ENCODE data around the gene KRT33A.
"Not testable (repeated sequence)": the region's sequence is repeated elsewhere in the genome, so short reads cannot be mapped to it uniquely, and the experiment has no call there.

KRT33A gene

GRCh38 chr17:41383690-41384089 lies 33.1 kb upstream of the KRT33A start:
- no peak for TF ChIP-seq CTCF (IDR thresholded peaks at IDR 0.05; ENCODE audit: control extremely low read depth, extremely low read depth, low read depth, missing control alignments)
- DNase-seq (ENCODE audit: extremely low spot score) = no peak
- ChIA-PET POLR2A (no interaction called here), CTCF (interaction anchor here (1.2 kb wide), 1 partner anchor 9 kb away, joined by 3 read pairs; no protein-coding TSS in a partner anchor)

- DNase-seq (ENCODE audit: extremely low spot score) = no peak
- ChIA-PET CTCF (no interaction called here), POLR2A (no interaction called here)
- no peak for TF ChIP-seq CTCF (IDR thresholded peaks at IDR 0.05; ENCODE audit: control extremely low read depth, extremely low read depth, low read depth, missing control alignments)
Measured at GRCh38 chr17:41382394-41382793, 31.8 kb upstream of the KRT33A start.

DNA sequence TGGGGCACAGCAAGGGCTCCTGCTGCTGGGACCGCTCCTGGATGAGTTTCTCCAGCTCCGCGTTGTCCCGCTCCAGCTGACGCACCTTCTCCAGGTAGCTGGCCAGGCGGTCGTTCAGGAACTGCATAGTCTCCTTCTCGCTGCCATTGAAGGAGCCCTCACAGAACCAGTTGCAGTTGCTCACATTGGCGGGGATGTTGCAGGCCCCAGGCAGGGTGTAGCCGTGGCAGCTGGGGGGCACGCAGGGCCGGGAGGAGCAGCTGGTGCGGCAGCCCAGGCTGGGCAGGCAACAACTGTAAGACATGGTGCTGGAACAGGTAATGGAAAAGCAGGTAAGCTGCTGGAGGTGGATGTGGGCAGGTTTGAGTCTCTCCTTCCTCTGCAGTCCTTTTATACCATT lies 31.3 kb upstream of the KRT33A start, which contains the start of gene KRT34:
Gene KRT34, minus strand, starts transcription at position 364 of the 400 bp plus-strand sequence. Its CDS starts 60 bp downstream, at position 304.
- CTCF ChIA-PET; DNase-seq (ENCODE audit: extremely low spot score): not testable (repeated sequence)

GRCh38 chr17:41380091-41380490 lies 29.5 kb upstream of the KRT33A start:
- CTCF ChIA-PET; DNase-seq (ENCODE audit: extremely low spot score); POLR2A ChIA-PET: not testable (repeated sequence)

More for the DNA sequence above, 31.3 kb upstream of the KRT33A start, which contains the start of gene KRT34:
- POLR2A ChIA-PET = not testable (repeated sequence)

DNA sequence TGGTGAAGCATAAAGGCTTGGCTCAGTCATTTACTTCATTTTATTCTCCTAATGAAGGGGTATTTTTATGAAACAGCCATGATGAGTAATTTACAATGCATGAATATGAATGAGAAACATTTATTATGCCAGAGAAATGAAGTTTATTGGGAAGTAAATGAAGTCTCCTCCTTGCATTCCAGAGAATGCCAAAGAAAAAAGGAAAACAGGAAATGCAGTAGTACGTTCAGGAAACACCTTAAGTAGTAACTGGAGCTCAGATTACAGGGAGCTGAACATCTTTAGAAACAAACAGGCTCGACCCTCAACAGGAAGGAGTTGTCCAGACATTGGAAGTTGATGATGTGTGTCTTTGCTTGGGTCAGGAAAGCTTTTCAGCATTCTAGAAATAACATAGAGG lies 26.9 kb upstream of the KRT33A start:
- ChIA-PET POLR2A (interaction anchor here (0.5 kb wide), 1 partner anchor 324 kb away, joined by 3 read pairs; no protein-coding TSS in a partner anchor), CTCF (interaction anchor here (1.9 kb wide), 1 partner anchor 171 kb away, joined by 4 read pairs; no protein-coding TSS in a partner anchor)
- no peak for DNase-seq (ENCODE audit: extremely low spot score)

GRCh38 chr17:41369713-41370112 lies 19.1 kb upstream of the KRT33A start, which contains the start of gene KRT33B:
TSS of gene KRT33B (minus strand) at chr17:41369813. CDS start at chr17:41369750, 63 bp downstream.
- DNase-seq (ENCODE audit: extremely low spot score) = no peak
- ChIA-PET CTCF (interaction anchor here (3.2 kb wide), 1 partner anchor 14 kb away, joined by 11 read pairs; no protein-coding TSS in a partner anchor), POLR2A (no interaction called here)
- no peak for TF ChIP-seq CTCF (IDR thresholded peaks at IDR 0.05; ENCODE audit: control extremely low read depth, extremely low read depth, low read depth, missing control alignments)

More for the DNA sequence above, 26.9 kb upstream of the KRT33A start:
- no peak for TF ChIP-seq CTCF (IDR thresholded peaks at IDR 0.05; ENCODE audit: control extremely low read depth, extremely low read depth, low read depth, missing control alignments)

DNA sequence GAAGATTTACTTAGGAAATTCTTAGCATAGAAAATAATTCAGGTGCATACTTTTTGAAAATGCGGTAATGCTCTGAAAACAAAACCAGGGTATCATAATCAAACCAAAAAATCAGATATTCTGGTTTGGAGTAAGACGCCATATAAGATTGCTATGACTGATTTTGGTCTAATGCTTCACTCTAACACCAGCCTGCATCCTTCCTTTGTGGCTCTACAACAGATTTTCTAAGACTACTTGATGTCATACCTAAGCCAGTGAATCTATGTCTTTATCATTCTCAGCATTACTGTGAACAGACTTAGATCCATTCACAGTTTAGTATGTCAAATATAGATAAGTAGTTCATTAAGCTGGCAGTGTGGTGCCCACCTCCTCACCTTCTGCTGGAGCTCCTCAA lies 18.4 kb upstream of the KRT33A start:
- CTCF ChIA-PET = interaction anchor here (3.2 kb wide), 1 partner anchor 13 kb away, joined by 11 read pairs; no protein-coding TSS in a partner anchor
- POLR2A ChIA-PET = no interaction called here
- no peak for TF ChIP-seq CTCF (IDR thresholded peaks at IDR 0.05; ENCODE audit: control extremely low read depth, extremely low read depth, low read depth, missing control alignments)
- DNase-seq (ENCODE audit: extremely low spot score) = no peak

Measured in GM10248 (cell line).